HepG2 (cell line): ENCODE measurements around the gene NTN5. TPM values are rescaled to one million over a fixed set of nuclear protein-coding genes. Genes with fewer than 3 reads are reported as not detected.

Source experiments
- ARID5B ChIP-seq: IDR thresholded peaks from 2 replicates; pipeline ENCODE4 v1.4.0; 2020; ENCODE audit warnings: mild to moderate bottlenecking, missing genetic modification reagents
- CEBPZ ChIP-seq: IDR thresholded peaks from 2 replicates; pipeline ENCODE4 v1.6.1; 2012; ENCODE audit warnings: low read length, improper control_type of control experiment
- HNRNPLL ChIP-seq: fragments of 200-400 bp; formaldehyde crosslinking; IDR thresholded peaks from 2 replicates; pipeline ENCODE4 v1.6.1; 2017; ENCODE audit warnings: mild to moderate bottlenecking, low read depth, low read length; ENCODE audit not compliant: poor library complexity, severe bottlenecking
- MLX ChIP-seq: IDR thresholded peaks from 2 replicates; pipeline ENCODE4 v1.6.1; 2016
- NR2F2 ChIP-seq: IDR thresholded peaks from 2 replicates; pipeline ENCODE4 v1.6.1; 2012; ENCODE audit warnings: low read depth, inconsistent platforms, borderline replicate concordance
- RORA ChIP-seq: sonication (generic); formaldehyde crosslinking; IDR thresholded peaks from 2 replicates; pipeline ENCODE4 v1.5.0; 2020; ENCODE audit warnings: mild to moderate bottlenecking, missing genetic modification reagents, moderate library complexity
- ZFP36L2 ChIP-seq: sonication (generic); formaldehyde crosslinking; IDR thresholded peaks from 2 replicates; pipeline ENCODE4 v1.4.0; 2020; ENCODE audit warnings: missing genetic modification reagents
- ZFP82 ChIP-seq: sonication (generic); formaldehyde crosslinking; IDR thresholded peaks from 2 replicates; pipeline ENCODE4 v1.5.1; 2020; ENCODE audit warnings: mild to moderate bottlenecking, missing genetic modification reagents, borderline replicate concordance
- ZNF326 ChIP-seq: sonication (generic); formaldehyde crosslinking; IDR thresholded peaks from 2 replicates; pipeline ENCODE4 v1.4.0; 2020; ENCODE audit warnings: missing genetic modification reagents, borderline replicate concordance
- ZNF432 ChIP-seq: sonication (generic); formaldehyde crosslinking; IDR thresholded peaks from 2 replicates; pipeline ENCODE4 v1.5.0; 2020; ENCODE audit warnings: missing genetic modification reagents, mild to moderate bottlenecking, borderline replicate concordance
- polyA plus RNA-seq, 8 experiments: library from polyadenylated mRNA; depleted of rRNA in 3 of 8; stranded (reverse) in 7 of 8; unstranded in 1 of 8; fragments of >200 nt; fragmentation: Illumina TruSeq in 4 of 8; extraction: Trizol in 4 of 8; gene quantifications; 2 replicates each; pipeline versions ENCODE4 v1.2.1 to v1.2.3, GENCODE V29; 2011 to 2016; ENCODE audit warnings: low read depth in 4 of 8, missing spikeins in 1 of 8, mixed read lengths in 1 of 8; ENCODE audit not compliant: insufficient read depth in 1 of 8
- total RNA-seq, 5 experiments: library from RNA; depleted of rRNA; stranded (reverse); fragments of >200 nt; fragmentation: Illumina TruSeq; extraction: Trizol; gene quantifications; 2 replicates each; pipeline ENCODE4 v1.2.3, GENCODE V29; 2016; ENCODE audit warnings: low read depth in 1 of 5
- TF ChIP-seq, protein P1 (sequence below): sonication (generic); formaldehyde crosslinking; IDR thresholded peaks from 2 replicates; pipeline ENCODE4 v1.4.0; 2020; ENCODE audit warnings: missing genetic modification reagents
- TF ChIP-seq, protein P2 (sequence below): IDR thresholded peaks from 2 replicates; pipeline ENCODE4 v1.6.1; 2012; ENCODE audit warnings: low read depth, low read length, improper control_type of control experiment
- TF ChIP-seq, protein P3 (sequence below): sonication (generic); formaldehyde crosslinking; IDR thresholded peaks from 2 replicates; pipeline ENCODE4 v1.8.0; 2022; ENCODE audit warnings: mild to moderate bottlenecking, missing genetic modification reagents
- TF ChIP-seq, protein P4 (sequence below): IDR thresholded peaks from 2 replicates; pipeline ENCODE4 v1.6.1; 2016

The NTN5 gene
- total and polyA plus RNA-seq, 2 of the 13 experiments (the other 11 are each of a cell fraction or from before 2014, with no cell fraction given): 0.05 TPM; not detected in 1

GRCh38 chr19:48686088-48686487 is 13.3 kb upstream of the NTN5 start (continued):
- TF ChIP-seq, protein P1, sequence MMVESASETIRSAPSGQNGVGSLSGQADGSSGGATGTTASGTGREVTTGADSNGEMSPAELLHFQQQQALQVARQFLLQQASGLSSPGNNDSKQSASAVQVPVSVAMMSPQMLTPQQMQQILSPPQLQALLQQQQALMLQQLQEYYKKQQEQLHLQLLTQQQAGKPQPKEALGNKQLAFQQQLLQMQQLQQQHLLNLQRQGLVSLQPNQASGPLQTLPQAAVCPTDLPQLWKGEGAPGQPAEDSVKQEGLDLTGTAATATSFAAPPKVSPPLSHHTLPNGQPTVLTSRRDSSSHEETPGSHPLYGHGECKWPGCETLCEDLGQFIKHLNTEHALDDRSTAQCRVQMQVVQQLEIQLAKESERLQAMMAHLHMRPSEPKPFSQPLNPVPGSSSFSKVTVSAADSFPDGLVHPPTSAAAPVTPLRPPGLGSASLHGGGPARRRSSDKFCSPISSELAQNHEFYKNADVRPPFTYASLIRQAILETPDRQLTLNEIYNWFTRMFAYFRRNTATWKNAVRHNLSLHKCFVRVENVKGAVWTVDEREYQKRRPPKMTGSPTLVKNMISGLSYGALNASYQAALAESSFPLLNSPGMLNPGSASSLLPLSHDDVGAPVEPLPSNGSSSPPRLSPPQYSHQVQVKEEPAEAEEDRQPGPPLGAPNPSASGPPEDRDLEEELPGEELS (CRISPR knock-in tag): no peak
- no peak for TF ChIP-seq ZFP36L2 (CRISPR knock-in tag)
- peak; percentile 52 for TF ChIP-seq ARID5B (CRISPR knock-in tag)
- TF ChIP-seq ZNF326 (CRISPR knock-in tag): no peak
- TF ChIP-seq CEBPZ: no peak
- TF ChIP-seq, protein P2, sequence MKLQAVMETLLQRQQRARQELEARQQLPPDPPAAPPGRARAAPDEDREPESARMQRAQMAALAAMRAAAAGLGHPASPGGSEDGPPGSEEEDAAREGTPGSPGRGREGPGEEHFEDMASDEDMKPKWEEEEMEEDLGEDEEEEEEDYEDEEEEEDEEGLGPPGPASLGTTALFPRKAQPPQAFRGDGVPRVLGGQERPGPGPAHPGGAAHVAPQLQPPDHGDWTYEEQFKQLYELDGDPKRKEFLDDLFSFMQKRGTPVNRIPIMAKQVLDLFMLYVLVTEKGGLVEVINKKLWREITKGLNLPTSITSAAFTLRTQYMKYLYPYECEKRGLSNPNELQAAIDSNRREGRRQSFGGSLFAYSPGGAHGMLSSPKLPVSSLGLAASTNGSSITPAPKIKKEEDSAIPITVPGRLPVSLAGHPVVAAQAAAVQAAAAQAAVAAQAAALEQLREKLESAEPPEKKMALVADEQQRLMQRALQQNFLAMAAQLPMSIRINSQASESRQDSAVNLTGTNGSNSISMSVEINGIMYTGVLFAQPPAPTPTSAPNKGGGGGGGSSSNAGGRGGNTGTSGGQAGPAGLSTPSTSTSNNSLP: peak; percentile 38
- TF ChIP-seq ZNF432 (CRISPR knock-in tag): no peak
- TF ChIP-seq ZFP82 (CRISPR knock-in tag): no peak
- no peak for TF ChIP-seq RORA (CRISPR knock-in tag)
- TF ChIP-seq MLX (CRISPR knock-in tag): no peak
- TF ChIP-seq, protein P3, sequence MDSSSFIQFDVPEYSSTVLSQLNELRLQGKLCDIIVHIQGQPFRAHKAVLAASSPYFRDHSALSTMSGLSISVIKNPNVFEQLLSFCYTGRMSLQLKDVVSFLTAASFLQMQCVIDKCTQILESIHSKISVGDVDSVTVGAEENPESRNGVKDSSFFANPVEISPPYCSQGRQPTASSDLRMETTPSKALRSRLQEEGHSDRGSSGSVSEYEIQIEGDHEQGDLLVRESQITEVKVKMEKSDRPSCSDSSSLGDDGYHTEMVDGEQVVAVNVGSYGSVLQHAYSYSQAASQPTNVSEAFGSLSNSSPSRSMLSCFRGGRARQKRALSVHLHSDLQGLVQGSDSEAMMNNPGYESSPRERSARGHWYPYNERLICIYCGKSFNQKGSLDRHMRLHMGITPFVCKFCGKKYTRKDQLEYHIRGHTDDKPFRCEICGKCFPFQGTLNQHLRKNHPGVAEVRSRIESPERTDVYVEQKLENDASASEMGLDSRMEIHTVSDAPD (CRISPR knock-in tag): no peak
- TF ChIP-seq, protein P4, sequence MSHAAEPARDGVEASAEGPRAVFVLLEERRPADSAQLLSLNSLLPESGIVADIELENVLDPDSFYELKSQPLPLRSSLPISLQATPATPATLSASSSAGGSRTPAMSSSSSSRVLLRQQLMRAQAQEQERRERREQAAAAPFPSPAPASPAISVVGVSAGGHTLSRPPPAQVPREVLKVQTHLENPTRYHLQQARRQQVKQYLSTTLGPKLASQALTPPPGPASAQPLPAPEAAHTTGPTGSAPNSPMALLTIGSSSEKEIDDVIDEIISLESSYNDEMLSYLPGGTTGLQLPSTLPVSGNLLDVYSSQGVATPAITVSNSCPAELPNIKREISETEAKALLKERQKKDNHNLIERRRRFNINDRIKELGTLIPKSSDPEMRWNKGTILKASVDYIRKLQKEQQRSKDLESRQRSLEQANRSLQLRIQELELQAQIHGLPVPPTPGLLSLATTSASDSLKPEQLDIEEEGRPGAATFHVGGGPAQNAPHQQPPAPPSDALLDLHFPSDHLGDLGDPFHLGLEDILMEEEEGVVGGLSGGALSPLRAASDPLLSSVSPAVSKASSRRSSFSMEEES: no peak
- TF ChIP-seq HNRNPLL: no peak
- no peak for TF ChIP-seq NR2F2
